Tibial nerve (tissue), 4 donors: Measurements from ENCODE around the gene CLMP.

Experiments used
- EP300 ChIP-seq, 2 donors: sonication (generic); formaldehyde crosslinking; IDR thresholded peaks; one replicate each; pipeline ENCODE4 v1.6.1; 2017; ENCODE audit warnings: antibody characterized with exemption in 2 of 2, mild to moderate bottlenecking in 1 of 2
- POLR2A ChIP-seq, 2 donors: fragments of 450-650 bp; IDR thresholded peaks; one replicate each; pipeline ENCODE4 v1.6.1; 2017; ENCODE audit warnings: antibody characterized with exemption in 2 of 2, mild to moderate bottlenecking in 2 of 2, moderate library complexity in 2 of 2
- TF ChIP-seq, protein P1 (sequence below), 5 experiments: fragments of 200-600 bp in 3 of 5; fragments of 450-650 bp in 2 of 5; sonication (generic) in 3 of 5; IDR thresholded peaks; one replicate each; pipeline ENCODE4 v1.5.1; 2016 to 2019; ENCODE audit warnings: antibody characterized with exemption in 5 of 5, mild to moderate bottlenecking in 3 of 5, moderate library complexity in 2 of 5

DNA sequence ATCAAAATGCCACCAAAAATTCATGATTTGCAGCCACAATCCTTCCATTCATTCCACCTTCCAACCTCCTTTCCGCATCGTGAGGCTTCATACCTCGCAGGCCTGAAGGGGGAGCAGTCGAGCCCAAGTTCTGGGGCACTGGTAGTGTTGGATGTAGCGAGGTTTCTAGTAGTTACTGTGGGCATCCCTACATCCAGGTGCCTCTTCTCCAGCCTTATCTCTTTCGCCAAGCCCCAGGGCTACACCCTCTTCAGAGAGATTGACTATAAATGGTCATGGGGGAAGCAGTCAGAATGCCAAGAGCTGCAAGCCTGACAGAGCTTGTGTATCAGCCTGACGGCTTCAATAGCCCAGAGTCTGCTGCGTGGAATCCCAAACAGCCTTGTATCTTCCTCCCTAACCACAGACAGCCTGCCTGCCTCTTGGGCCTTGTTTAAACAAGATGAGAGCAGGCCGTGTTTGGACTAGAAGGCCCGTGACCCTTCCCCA, 28.9 kb downstream of the CLMP start:
- TF ChIP-seq POLR2A (IDR thresholded peaks at IDR 0.05) (no peak), EP300 (IDR thresholded peaks at IDR 0.05) (no peak)
- TF ChIP-seq, protein P1, sequence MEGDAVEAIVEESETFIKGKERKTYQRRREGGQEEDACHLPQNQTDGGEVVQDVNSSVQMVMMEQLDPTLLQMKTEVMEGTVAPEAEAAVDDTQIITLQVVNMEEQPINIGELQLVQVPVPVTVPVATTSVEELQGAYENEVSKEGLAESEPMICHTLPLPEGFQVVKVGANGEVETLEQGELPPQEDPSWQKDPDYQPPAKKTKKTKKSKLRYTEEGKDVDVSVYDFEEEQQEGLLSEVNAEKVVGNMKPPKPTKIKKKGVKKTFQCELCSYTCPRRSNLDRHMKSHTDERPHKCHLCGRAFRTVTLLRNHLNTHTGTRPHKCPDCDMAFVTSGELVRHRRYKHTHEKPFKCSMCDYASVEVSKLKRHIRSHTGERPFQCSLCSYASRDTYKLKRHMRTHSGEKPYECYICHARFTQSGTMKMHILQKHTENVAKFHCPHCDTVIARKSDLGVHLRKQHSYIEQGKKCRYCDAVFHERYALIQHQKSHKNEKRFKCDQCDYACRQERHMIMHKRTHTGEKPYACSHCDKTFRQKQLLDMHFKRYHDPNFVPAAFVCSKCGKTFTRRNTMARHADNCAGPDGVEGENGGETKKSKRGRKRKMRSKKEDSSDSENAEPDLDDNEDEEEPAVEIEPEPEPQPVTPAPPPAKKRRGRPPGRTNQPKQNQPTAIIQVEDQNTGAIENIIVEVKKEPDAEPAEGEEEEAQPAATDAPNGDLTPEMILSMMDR (IDR thresholded peaks at IDR 0.05) = peak; percentile 26 to 53 (median 31)
